Neutrophil (primary cell): ENCODE measurements around the gene UBE2H.
"Not testable (repeated sequence)": the region's sequence is repeated elsewhere in the genome, so short reads cannot be mapped to it uniquely, and the experiment has no call there.

Source experiments
- H3K27ac ChIP-seq: fragments of 200-600 bp; sonication (generic); 2 replicates; pipeline ENCODE4 v1.5.1; 2016; ENCODE audit warnings: mild to moderate bottlenecking, moderate library complexity
- H3K27me3 ChIP-seq: fragments of 200-600 bp; sonication (generic); 2 replicates; pipeline ENCODE4 v1.6.0; 2016; ENCODE audit warnings: mild to moderate bottlenecking
- H3K36me3 ChIP-seq: fragments of 200-600 bp; sonication (generic); 2 replicates; pipeline ENCODE4 v1.5.1; 2017
- H3K4me1 ChIP-seq, 2 experiments: fragments of 200-600 bp in 1 of 2; sonication (generic) in 1 of 2; 1 replicate in 1 of 2; 2 replicates in 1 of 2; pipeline versions ENCODE4 v1.5.1 to v1.6.1; 2013 to 2016; ENCODE audit warnings: low read depth in 1 of 2, low read length in 1 of 2, mild to moderate bottlenecking in 1 of 2, moderate library complexity in 1 of 2; ENCODE audit not compliant: control insufficient read depth in 1 of 2, insufficient read depth in 1 of 2
- H3K4me3 ChIP-seq, 2 experiments: fragments of 200-600 bp in 1 of 2; sonication (generic) in 1 of 2; 1 replicate in 1 of 2; 2 replicates in 1 of 2; pipeline ENCODE4 v1.5.1; 2013 to 2016; ENCODE audit warnings: low read depth in 1 of 2, low read length in 1 of 2, mild to moderate bottlenecking in 1 of 2, moderate library complexity in 1 of 2
- H3K9me3 ChIP-seq: fragments of 200-600 bp; sonication (generic); 2 replicates; pipeline ENCODE4 v1.5.1; 2016
- TF ChIP-seq, protein P1 (sequence below): fragments of 200-600 bp; sonication (generic); IDR thresholded peaks from 2 replicates; pipeline ENCODE4 v1.5.1; 2016; ENCODE audit warnings: antibody characterized with exemption

Gene UBE2H

DNA sequence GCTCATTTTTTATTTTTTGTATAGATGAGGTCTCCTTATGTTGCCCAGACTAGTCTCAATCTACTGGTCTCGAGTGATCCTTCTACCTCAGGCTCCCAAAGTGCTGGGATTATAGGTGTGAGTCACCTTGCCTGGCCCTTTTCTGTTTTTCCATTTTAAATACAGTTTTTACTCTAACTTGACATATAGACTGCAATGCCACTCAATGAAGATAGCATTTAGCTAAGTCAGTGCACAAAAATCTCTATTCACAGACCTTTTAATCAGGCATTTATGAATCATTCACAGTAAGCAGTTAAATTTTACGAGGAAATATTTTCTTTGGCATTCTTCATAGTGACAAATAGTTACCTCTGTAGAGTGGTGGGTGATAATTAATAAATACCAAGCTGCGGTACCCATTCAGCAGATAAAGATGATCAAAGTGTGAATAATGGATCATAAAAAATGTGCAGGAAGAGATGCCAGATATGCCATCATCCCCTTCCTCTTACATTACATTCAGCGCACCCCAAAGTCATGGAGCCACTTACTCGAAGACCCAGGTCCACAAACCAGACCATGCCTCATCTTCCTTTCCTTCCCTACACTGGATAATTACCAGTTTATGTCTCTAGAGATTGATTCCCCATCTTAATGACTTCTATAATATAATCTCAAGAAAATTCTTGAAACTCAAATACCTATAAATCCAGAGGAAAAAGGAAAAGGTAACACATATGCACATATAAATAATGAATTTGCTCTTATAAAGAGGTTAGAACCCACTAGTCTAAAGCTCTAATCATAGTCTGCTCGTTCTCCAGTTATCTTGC is 56.0 kb downstream of the UBE2H start:
- H3K27ac ChIP-seq, result no peak overlapping the region
- peaks cover 14% of the 10 kb centered on the region for H3K36me3 ChIP-seq
- H3K27me3 ChIP-seq, result no peaks in the 10 kb centered on the region
- H3K4me3 ChIP-seq, result no peak overlapping the region
- no peaks in the 10 kb centered on the region for H3K9me3 ChIP-seq
- TF ChIP-seq, protein P1, sequence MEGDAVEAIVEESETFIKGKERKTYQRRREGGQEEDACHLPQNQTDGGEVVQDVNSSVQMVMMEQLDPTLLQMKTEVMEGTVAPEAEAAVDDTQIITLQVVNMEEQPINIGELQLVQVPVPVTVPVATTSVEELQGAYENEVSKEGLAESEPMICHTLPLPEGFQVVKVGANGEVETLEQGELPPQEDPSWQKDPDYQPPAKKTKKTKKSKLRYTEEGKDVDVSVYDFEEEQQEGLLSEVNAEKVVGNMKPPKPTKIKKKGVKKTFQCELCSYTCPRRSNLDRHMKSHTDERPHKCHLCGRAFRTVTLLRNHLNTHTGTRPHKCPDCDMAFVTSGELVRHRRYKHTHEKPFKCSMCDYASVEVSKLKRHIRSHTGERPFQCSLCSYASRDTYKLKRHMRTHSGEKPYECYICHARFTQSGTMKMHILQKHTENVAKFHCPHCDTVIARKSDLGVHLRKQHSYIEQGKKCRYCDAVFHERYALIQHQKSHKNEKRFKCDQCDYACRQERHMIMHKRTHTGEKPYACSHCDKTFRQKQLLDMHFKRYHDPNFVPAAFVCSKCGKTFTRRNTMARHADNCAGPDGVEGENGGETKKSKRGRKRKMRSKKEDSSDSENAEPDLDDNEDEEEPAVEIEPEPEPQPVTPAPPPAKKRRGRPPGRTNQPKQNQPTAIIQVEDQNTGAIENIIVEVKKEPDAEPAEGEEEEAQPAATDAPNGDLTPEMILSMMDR, result no peak
- no peaks in the 10 kb centered on the region for H3K4me1 ChIP-seq

DNA sequence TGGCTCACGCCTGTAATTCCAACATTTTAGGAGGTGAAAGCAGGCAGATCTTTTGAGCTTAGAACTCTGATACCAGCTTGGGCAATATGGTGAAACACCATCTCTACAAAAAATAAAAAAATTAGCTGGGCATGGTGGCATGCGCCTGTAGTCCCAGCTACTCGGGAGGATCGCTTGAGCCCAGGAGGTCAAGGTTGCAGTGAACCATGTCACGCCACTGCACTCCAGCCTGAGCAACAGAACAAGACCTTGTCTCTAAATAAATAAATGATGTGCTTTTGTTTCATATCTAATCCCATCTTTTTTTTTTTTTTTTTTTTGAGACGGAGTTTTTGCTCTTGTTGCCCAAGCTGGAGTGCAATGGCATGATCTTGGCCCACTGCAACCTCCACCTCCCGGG is 58.6 kb downstream of the UBE2H start:
- not testable (repeated sequence) for H3K9me3 ChIP-seq, H3K27ac ChIP-seq, H3K27me3 ChIP-seq, H3K36me3 ChIP-seq, H3K4me3 ChIP-seq, H3K4me1 ChIP-seq

DNA sequence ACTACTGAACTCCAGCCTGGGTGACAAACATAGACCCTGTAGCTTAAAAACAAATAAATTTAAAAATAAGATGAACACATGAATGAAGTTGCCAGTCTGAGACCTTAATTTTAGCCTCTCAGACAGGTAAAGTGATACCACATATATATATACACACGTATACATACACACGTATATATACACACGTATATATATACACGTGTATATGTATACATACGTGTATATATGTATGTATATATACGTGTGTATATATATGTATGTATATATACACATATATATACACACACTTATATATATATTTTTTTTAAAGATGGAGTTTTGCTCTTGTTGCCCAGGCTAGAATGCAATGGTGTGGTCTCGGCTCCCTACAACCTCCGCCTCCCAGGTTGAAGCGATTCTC is 62.7 kb downstream of the UBE2H start:
- H3K9me3 ChIP-seq, result no peaks in the 10 kb centered on the region
- no peaks in the 10 kb centered on the region for H3K4me1 ChIP-seq
- no peak overlapping the region for H3K4me3 ChIP-seq
- TF ChIP-seq, protein P1, result no peak
- H3K27ac ChIP-seq, result no peak overlapping the region
- H3K27me3 ChIP-seq, result no peaks in the 10 kb centered on the region
- H3K36me3 ChIP-seq, result peaks cover 6% of the 10 kb centered on the region

DNA sequence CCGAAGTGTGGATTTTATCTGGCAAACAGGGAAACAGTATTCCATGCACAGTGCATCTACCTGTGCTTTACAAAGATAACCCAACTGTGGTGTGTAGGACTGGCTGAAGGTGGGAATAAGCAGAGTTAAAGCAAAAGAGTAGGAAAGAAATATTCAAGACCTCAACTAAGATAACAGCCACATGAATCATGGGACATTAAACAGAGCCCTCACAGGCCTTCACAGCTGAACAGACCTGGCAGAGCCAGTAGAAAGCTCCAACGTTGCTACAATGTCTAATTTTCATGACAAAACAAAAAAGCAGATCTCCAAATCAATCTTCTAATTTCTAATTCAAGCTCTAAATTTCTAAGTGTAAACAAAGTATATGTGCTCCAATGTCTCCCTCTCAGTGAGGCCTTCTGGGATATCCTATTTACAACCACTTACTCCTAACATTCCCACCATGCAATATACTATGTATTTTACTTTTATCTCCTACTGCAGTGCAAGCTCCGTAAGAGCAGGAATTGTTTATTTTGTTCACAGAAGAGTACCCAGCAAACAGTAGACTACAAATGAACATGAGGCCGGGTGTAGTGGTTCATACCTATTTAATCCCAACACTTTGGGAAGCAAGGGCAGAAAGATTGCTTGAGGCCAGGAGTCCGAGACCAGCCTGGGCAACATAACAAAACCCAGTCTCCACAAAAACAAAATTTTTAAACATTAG is 63.5 kb downstream of the UBE2H start:
- TF ChIP-seq, protein P1, result no peak
- Histone ChIP-seq H3K9me3 (no peaks in the 10 kb centered on the region), H3K36me3 (peaks cover 4% of the 10 kb centered on the region), H3K4me1 (no peaks in the 10 kb centered on the region), H3K27ac (no peak overlapping the region), H3K27me3 (no peaks in the 10 kb centered on the region), H3K4me3 (no peak overlapping the region)

DNA sequence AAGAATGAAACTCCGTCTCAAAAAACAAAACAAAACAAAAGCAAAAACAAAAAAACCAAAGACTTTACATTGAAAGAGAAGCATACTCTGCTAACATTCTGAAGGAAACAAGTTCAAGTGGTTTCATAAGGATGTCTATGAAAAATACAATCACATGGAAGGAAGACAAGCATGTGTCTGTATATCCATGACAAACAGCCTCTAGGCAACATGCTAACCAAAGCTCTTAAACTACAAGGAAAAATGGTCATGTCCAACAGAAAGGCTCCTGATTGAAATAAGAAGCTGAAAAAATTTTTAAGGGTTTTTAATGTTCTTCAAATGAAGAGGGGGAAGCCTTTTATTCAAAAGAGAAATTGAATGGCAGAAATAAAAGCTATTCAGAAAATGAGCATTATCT is 64.9 kb downstream of the UBE2H start:
- H3K9me3 ChIP-seq, result no peaks in the 10 kb centered on the region
- H3K36me3 ChIP-seq, result peaks cover 4% of the 10 kb centered on the region
- H3K4me1 ChIP-seq, result no peaks in the 10 kb centered on the region
- H3K27me3 ChIP-seq, result no peaks in the 10 kb centered on the region
- H3K27ac ChIP-seq, result no peak overlapping the region
- TF ChIP-seq, protein P1, result no peak
- H3K4me3 ChIP-seq, result no peak overlapping the region

DNA sequence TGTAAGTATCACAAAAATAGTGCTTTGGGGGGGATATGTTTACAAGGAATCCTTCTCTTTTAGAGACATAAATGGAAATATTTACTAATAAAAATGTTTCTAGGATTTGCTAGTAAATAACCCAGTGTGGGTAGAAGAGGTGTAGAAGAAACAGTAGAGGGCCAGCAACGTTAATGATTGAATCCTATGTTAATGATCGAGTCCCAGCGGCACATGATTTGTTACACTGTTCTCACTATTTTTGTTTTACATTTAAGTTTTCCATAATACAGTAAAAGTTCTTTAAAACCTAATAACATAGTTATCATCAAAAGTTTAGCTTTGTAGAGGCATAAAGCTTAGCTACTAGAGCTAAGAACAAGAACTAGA is 66.0 kb downstream of the UBE2H start:
- peaks cover 4% of the 10 kb centered on the region for H3K36me3 ChIP-seq
- TF ChIP-seq, protein P1, result no peak
- H3K4me1 ChIP-seq, result no peaks in the 10 kb centered on the region
- no peaks in the 10 kb centered on the region for H3K9me3 ChIP-seq
- no peak overlapping the region for H3K4me3 ChIP-seq
- no peak overlapping the region for H3K27ac ChIP-seq
- H3K27me3 ChIP-seq, result no peaks in the 10 kb centered on the region
